OCI-LY7 (cell line): Measurements from ENCODE around the gene SMG6.

Experiments used
- EZH2phosphoT487 ChIP-seq: fragments of 200-600 bp; sonication (generic); IDR thresholded peaks from 2 replicates; pipeline ENCODE4 v1.6.1; 2018; ENCODE audit warnings: low read depth, borderline replicate concordance, mild to moderate bottlenecking, mixed run types, antibody characterized with exemption, low read length, moderate library complexity, mixed read lengths
- TF ChIP-seq, protein P1 (sequence below): fragments of 200-600 bp; sonication (generic); conservative IDR thresholded peaks from 2 replicates; pipeline ENCODE4 v1.5.1; 2014; ENCODE audit warnings: mild to moderate bottlenecking, antibody characterized with exemption, low read length, moderate library complexity, mixed read lengths

DNA sequence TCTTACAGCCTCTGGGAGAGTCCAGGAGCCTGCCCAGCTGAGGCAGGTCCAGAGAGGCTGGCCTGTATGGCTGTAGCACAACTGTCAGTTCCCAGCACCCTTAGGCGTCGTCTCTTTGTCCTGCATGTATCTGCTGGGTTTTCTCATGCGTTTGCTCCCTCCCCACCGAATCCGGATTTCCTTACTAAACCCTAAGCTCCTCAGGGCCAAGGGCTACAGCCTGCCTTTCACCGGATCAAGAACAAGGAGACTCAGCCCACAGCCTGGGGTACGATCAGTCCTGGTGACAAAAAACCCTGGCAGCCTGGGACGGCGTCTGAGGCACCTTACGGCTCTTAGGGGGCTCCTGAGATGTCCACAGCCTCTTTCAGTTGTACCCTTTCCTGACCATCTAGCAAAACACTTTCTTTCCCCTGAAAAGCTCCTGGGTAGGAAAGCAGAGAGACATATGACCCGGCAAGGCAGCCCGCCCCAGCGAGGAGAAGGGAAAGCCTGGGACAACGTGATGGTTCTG lies 236.5 kb downstream of the SMG6 start:
- TF ChIP-seq, protein P1, sequence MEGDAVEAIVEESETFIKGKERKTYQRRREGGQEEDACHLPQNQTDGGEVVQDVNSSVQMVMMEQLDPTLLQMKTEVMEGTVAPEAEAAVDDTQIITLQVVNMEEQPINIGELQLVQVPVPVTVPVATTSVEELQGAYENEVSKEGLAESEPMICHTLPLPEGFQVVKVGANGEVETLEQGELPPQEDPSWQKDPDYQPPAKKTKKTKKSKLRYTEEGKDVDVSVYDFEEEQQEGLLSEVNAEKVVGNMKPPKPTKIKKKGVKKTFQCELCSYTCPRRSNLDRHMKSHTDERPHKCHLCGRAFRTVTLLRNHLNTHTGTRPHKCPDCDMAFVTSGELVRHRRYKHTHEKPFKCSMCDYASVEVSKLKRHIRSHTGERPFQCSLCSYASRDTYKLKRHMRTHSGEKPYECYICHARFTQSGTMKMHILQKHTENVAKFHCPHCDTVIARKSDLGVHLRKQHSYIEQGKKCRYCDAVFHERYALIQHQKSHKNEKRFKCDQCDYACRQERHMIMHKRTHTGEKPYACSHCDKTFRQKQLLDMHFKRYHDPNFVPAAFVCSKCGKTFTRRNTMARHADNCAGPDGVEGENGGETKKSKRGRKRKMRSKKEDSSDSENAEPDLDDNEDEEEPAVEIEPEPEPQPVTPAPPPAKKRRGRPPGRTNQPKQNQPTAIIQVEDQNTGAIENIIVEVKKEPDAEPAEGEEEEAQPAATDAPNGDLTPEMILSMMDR, result no peak
- TF ChIP-seq EZH2phosphoT487, result no peak
